Measurements from ENCODE around the gene PTPRD.

PTPRD gene

GRCh38 chr9:9603345-9603744 is 1009.5 kb downstream of the PTPRD start (continued):
- TF ChIP-seq, protein P1, sequence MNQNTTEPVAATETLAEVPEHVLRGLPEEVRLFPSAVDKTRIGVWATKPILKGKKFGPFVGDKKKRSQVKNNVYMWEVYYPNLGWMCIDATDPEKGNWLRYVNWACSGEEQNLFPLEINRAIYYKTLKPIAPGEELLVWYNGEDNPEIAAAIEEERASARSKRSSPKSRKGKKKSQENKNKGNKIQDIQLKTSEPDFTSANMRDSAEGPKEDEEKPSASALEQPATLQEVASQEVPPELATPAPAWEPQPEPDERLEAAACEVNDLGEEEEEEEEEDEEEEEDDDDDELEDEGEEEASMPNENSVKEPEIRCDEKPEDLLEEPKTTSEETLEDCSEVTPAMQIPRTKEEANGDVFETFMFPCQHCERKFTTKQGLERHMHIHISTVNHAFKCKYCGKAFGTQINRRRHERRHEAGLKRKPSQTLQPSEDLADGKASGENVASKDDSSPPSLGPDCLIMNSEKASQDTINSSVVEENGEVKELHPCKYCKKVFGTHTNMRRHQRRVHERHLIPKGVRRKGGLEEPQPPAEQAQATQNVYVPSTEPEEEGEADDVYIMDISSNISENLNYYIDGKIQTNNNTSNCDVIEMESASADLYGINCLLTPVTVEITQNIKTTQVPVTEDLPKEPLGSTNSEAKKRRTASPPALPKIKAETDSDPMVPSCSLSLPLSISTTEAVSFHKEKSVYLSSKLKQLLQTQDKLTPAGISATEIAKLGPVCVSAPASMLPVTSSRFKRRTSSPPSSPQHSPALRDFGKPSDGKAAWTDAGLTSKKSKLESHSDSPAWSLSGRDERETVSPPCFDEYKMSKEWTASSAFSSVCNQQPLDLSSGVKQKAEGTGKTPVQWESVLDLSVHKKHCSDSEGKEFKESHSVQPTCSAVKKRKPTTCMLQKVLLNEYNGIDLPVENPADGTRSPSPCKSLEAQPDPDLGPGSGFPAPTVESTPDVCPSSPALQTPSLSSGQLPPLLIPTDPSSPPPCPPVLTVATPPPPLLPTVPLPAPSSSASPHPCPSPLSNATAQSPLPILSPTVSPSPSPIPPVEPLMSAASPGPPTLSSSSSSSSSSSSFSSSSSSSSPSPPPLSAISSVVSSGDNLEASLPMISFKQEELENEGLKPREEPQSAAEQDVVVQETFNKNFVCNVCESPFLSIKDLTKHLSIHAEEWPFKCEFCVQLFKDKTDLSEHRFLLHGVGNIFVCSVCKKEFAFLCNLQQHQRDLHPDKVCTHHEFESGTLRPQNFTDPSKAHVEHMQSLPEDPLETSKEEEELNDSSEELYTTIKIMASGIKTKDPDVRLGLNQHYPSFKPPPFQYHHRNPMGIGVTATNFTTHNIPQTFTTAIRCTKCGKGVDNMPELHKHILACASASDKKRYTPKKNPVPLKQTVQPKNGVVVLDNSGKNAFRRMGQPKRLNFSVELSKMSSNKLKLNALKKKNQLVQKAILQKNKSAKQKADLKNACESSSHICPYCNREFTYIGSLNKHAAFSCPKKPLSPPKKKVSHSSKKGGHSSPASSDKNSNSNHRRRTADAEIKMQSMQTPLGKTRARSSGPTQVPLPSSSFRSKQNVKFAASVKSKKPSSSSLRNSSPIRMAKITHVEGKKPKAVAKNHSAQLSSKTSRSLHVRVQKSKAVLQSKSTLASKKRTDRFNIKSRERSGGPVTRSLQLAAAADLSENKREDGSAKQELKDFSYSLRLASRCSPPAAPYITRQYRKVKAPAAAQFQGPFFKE (tag by site-specific recombination; IDR thresholded peaks at IDR 0.05; ENCODE audit: borderline replicate concordance): no peak
- TF ChIP-seq ZNF148 (tag by site-specific recombination; IDR thresholded peaks at IDR 0.05; ENCODE audit: borderline replicate concordance) (no peak), ZNF155 (tag by site-specific recombination; IDR thresholded peaks at IDR 0.05) (no peak), RBAK (tag by site-specific recombination; IDR thresholded peaks at IDR 0.05) (no peak), ZNF585B (tag by site-specific recombination; IDR thresholded peaks at IDR 0.05) (no peak), ZNF140 (tag by site-specific recombination; IDR thresholded peaks at IDR 0.05) (no peak), ZNF311 (tag by site-specific recombination; IDR thresholded peaks at IDR 0.05; ENCODE audit: borderline replicate concordance) (no peak), ZNF239 (tag by site-specific recombination; IDR thresholded peaks at IDR 0.05) (no peak), ZBTB1 (tag by site-specific recombination; IDR thresholded peaks at IDR 0.05) (no peak), ZNF571 (tag by site-specific recombination; IDR thresholded peaks at IDR 0.05) (no peak), ZNF426 (tag by site-specific recombination; IDR thresholded peaks at IDR 0.05) (no peak), ZNF394 (tag by site-specific recombination; IDR thresholded peaks at IDR 0.05; ENCODE audit: borderline replicate concordance) (no peak), ZNF324 (tag by site-specific recombination; IDR thresholded peaks at IDR 0.05) (no peak)

DNA sequence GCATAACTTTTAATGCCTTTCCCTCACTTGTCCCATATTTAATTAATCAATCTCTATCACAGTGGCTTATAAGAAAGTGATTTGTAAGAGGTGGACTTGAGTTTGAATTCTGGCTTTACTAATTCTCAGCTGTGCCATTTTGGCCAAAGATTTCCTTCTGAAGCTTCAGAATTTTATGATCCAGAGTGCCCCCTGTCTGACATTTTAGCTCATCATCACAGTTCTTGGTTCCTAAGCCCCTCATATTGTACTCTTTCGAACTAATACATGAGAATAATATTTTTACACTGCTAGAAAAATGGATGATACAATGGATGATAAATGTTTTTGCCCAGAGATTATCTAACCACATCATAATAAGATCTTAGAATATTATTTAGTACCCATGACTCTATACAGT is 1014.1 kb downstream of the PTPRD start:
- ChIA-PET POLR2A (no interaction called here), CTCF (no interaction called here)

More for the DNA sequence above, 1014.1 kb downstream of the PTPRD start:
- TF ChIP-seq ZBTB49 (tag by site-specific recombination; IDR thresholded peaks at IDR 0.05; ENCODE audit: low read depth) (no peak), ZNF792 (tag by site-specific recombination; IDR thresholded peaks at IDR 0.05) (no peak), ZNF76 (tag by site-specific recombination; IDR thresholded peaks at IDR 0.05; ENCODE audit: borderline replicate concordance, low read depth) (no peak)
- Histone ChIP-seq H3K27ac (ENCODE audit: extremely low read depth, low read depth, low read length) (no peak overlapping the region), H3K4me1 (ENCODE audit: control insufficient read depth, insufficient read depth, low read length) (no peaks in the 10 kb centered on the region), H3K36me3 (ENCODE audit: control insufficient read depth in 2 of 2, insufficient read depth in 1 of 2, low read length in 2 of 2) (no peaks in the 10 kb centered on the region), H3K4me3 (ENCODE audit: low read depth, low read length) (no peak overlapping the region), H3K9me3 (ENCODE audit: control insufficient read depth, insufficient read depth, low read depth, low read length) (no peaks in the 10 kb centered on the region)
